Activated T-helper 1 cell treated with anti-CD3 and anti-CD28 coated beads, Interleukin-2, amount 50 U/mL, for 16 hours (primary cell): ENCODE data around the gene SLC28A1.
"Not testable (repeated sequence)": the region's sequence is repeated elsewhere in the genome, so short reads cannot be mapped to it uniquely, and the experiment has no call there.

Source experiments
- DNase-seq, 2 donors: peaks; one replicate each; pipeline ENCODE4 v3.0.0-alpha.2; 2020; ENCODE audit warnings: low read depth in 1 of 2, low spot score in 1 of 2

SLC28A1 gene

GRCh38 chr15:84909029-84909428, 24.6 kb downstream of the SLC28A1 start:
- DNase-seq, result no peak

- DNase-seq, result no peak
Measured at GRCh38 chr15:84909782-84910181, 25.3 kb downstream of the SLC28A1 start.

GRCh38 chr15:84910928-84911623, 26.6 kb downstream of the SLC28A1 start:
- no peak for DNase-seq

DNA sequence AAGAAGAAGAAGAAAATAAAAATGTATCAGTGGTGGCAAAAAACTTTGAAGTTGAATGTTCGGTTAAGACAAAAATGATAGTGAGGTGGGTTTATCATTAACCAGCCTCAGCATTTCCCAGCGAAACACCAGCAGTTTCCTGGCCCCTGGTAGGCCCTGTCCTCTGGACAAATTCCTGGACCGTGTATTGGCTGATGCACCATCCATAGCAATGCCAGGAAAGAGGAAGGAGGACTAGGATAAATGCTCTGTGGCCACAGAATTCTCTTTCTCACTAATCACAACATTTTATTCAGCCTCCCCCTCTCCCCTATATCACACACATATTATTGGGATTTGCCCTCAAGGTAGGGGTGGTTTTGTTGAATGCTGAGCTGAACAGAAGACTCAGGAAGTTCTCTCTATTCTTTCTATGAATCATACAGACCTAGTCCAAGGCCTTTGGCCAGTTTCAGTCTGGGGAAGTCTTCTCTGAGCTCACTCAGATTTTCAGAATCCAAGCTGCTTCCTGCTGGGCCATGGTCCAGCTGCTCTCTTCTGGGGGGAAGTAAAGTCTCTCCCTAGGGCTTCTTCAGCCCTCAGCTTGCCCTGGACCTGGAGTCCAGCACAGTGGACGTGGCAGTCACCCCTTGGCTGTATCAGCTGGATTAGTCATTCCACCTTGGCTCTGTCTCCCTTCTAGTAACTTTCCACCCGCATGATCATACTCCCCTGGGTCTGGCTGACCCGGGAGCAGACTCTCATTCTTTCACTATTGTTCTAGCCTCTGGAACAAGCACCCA, 27.6 kb downstream of the SLC28A1 start:
- DNase-seq, result no peak

GRCh38 chr15:84913360-84913723, 28.9 kb downstream of the SLC28A1 start:
- DNase-seq, result no peak

DNA sequence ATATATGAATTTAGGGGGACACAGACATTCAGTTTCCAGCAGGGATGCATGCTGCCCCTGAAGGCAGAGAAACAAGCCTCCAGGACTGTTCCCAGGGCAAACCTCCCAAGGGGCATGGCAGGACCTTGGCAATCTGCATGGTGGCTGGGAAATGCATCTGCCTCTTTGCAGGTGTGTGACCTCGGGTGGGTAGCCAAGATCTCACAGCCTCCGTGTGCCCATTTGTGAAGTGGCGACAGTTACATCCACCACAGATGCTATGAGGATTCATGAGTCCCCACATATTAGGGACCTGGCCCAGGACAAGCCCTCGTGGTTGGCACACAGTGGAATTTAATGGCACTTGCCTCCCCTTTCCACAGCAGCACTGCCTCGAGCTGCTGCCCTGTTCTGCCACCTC, 29.9 kb downstream of the SLC28A1 start:
- DNase-seq, result no peak

DNA sequence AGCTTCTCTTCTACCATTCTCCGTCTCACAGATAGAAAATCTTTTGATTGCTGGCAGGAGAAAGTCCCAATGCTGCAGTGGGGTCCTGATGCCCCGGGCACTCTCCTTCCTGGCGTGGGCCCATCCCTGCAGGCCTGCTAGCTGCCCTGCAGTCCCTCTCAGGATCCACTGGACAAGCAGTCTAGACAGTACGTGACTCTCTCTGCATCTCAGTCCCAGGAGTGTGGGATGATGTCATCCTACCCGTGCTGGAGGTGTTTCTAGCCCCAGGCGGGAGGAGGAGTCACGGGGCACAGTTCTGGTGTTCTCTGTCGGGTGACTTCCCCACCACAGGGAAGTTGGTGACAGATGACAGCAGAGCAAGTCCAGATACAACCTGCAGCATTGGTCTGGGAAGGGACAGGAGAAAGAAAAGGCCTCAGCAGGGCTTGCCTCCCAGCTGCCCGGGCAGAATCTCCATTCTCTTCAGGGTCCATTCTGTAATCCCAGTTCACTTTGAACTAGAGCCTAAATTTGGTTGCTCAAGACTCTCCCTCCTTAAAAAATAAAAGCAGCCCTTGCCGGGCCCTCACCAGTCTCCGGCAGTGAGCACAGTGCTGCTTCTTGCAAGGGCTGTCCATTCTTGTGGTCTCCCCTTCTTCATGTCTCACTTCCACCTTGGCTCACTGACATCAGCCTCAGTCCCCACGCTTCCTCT, 30.6 kb downstream of the SLC28A1 start:
- no peak for DNase-seq

- DNase-seq, result no peak
Measured at GRCh38 chr15:84915606-84915958, 31.1 kb downstream of the SLC28A1 start.

- DNase-seq, result no peak
Measured at GRCh38 chr15:84917452-84917851, 33.0 kb downstream of the SLC28A1 start.

DNA sequence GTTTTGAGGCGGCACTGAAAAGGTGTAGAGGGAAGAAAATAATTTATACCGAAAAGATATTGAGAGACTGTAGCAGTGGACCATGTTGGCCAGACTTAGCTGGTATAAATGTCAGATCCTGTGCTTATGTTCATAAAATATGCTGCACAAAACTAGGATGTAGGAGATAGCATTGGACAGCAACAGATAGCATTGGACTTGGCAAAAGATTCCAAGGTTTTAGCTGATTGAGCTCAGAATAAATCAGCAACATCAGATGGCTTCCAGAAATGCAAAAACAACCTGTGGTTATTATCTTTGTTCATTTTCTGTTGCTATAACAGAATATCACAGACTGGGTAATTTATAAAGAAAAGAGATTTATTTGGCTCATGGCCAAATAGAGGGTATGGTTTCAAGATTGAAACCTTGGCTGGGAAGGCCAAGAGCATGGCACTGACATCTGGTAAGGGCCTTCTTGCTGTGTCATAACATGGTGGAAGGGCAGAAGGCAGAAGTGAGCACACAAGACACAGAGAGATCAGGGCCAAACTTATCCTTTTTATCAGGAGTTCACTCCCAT, 34.7 kb downstream of the SLC28A1 start:
- no peak for DNase-seq

DNA sequence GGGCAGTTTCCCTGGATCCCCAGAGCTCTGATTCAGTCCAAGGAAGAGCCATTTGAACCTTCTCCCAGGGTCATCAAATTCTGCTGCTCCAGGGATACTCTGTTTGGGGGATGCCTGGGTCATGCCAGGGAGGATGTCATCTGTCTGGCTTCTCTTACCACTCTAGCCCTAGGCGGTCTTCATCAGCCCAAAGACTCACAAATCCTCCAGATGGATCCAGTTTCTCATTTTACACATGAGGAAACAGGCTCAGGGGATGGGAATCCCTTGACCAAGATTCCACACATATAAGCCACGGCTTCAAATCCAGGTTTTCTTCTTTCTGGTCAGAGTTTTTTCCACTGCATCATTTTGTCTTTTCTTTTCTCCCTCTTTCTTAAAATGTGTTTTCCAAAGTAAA, 36.7 kb downstream of the SLC28A1 start:
- DNase-seq, result no peak

DNA sequence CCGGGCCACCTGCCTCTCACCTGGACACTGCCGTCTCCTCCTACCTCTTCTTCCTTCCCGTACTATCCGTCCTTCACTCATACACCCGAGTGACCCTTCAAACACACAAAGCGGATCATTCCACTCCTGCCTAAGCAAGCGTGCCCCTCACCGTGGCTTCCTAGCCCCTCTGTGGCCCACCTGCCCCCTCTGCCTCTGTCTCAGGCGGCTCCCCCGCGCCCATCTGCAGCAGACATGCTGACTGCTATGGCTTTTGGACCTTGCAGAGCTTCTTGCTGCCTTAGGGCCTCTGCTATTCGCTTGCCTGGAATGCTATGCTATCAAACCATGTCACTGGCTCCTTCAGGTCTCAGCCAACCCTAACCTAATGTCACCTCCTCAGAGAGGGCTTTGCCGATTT, 38.1 kb downstream of the SLC28A1 start:
- no peak for DNase-seq

GRCh38 chr15:84924077-84924731, 39.7 kb downstream of the SLC28A1 start:
- no peak for DNase-seq

DNA sequence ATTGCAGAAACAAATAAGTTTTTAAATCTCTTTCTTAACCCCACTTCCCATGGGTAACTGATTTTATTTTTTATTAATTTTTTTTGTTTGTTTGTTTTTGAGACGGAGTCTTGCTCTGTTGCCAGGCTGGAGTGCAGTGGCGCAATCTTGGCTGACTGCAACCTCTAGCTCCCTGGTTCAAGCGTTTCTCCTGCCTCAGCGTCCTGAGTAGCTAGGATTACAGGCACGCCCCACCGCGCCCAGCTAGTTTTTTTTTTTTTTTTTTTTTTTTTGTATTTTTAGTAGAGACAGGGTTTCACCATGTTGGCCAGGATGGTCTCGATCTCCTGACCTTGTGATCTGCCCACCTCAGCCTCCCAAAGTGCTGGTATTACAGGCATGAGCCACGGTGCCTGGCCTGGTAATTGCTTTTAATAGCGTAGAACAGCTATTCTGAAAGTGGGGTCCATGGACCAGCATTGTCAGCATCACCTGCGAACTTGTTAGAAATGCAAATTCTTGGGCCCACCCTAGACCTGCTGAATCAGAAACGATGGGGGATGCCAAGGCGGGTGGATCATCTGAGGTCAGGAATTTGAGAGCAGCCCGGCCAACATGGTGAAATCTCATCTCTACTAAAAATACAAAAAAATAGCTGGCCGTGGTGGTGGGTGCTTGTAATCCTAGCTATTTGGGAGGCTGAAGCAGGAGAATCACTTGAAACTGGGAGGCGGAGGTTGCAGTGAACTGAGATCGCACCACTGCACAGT, 40.5 kb downstream of the SLC28A1 start:
- not testable (repeated sequence) for DNase-seq

DNA sequence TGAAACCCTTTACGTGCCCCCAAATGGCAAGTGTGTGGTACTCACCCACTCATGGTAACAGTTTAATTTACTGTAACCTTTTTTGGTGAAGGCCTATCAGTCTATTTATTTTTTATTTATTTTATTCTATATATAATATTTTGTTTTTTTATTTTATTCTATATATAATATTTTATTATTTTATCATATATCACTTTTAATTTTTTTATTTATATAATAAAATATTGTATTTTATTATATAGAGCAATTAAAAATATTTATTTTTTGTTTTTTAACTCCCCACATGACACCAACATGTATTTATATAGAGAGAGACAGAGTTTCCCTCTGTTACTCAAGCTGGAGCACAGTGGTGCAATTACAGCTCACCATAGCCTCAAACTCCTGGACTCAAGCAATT, 41.4 kb downstream of the SLC28A1 start:
- no peak for DNase-seq

DNA sequence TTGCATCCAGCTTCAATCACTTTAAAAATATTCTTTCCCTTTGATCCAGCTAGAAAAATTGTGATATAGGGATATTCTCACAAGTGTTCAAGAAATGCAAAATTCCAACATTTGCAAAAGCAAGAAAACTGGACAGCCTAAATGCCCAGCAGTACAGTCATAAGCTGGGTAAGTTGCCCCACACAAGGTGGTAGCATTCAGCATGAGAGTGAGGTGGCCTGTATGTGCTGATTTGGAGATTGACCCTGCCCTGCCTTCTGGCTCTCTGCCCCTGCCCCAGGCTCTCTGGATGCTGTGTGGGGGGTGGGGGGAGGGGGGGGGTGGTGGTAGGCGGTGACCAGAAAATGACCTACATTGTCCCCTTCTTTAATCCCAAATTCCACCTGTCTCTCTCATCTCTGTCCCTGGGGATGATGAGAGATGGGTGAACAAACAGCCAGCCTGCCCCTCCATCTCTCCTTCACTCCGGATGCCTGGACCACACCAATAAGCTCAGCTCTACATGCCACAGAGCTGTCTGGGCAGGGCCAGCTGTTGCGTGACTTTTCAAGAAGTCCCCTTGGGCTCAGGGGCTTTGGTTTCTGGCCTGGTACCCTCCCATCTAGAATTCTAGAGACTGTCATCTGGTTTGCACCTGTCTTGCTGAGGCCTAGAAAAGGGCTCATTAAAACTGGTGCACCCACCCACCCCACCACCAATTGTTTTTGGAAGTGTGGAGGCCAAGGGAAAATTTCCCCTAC, 42.2 kb downstream of the SLC28A1 start:
- no peak for DNase-seq

DNA sequence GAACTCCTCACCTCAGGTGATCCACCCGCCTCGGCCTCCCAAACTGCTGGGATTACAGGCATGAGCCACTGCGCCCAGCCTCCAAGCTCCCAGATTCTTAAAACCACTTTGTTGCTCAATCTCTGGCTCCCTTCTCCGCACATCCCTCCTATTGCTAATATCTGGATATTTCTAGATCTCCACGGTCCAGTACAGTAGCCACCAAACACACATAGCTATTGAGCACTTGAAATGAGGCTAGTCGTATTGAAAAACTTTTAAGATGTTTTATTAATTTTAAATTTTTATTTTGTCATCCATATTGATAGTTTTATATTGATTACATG, 44.3 kb downstream of the SLC28A1 start:
- no peak for DNase-seq

DNA sequence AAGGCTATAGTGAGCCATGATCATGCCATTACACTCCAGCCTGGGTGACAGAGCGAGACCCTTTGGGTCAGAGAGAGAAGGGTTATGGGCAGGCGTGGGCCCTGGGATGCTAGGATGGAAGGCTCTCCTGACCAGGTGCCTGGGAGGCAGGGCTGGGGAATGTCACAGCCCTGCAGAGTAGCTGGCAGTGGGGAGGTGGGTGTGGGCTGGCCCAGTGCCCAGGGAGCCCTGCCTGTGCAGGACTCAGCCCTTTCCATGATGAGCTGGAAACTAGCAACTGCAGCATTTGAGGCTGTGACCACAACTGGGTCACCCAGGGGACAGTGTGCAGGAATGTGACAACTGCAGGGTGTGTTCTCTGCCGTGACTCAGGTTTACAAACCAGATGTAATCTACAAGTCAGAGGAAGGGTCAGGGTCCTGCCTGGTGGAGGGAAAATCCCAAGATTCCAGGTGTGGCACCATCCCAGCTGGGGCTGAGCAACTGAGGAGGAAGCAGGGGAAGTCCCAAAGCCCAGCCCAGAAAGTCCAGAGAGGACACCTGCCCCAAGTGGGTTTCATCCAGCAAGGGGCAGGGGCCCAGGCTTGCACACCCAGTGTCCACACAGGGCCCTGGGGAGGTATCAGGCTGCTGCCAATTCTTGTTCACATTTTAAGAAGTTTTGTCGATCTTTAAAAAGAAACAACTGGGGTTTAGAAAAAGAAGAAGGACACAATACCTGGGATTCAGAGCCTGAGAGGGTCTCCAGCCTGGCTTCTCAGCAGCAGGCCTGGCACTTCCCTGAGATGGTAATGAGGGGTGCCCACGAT, 45.5 kb downstream of the SLC28A1 start:
- DNase-seq, result no peak

- DNase-seq, result no peak
Measured at GRCh38 chr15:84934942-84935729, 50.7 kb downstream of the SLC28A1 start.
